Ascending aorta (tissue), 2 donors: Measurements from ENCODE around the gene ITPKB. TPM values are rescaled to one million over a fixed set of nuclear protein-coding genes. Genes with fewer than 3 reads are reported as not detected.

Source experiments
- DNase-seq, 2 donors: peaks; one replicate each; pipeline ENCODE4 v3.0.0-alpha.2; 2019; ENCODE audit warnings: low spot score in 2 of 2
- H3K27ac ChIP-seq, 2 donors: fragments of 200-600 bp; sonication (generic); one replicate each; pipeline ENCODE4 v1.5.1; 2016 to 2017; ENCODE audit warnings: mild to moderate bottlenecking in 1 of 2
- H3K27me3 ChIP-seq: fragments of 200-600 bp; sonication (generic); one replicate; pipeline ENCODE4 v1.5.1; 2017
- H3K36me3 ChIP-seq, 2 donors: fragments of 200-600 bp; sonication (generic); one replicate each; pipeline ENCODE4 v1.5.1; 2016
- H3K4me1 ChIP-seq, 2 donors: fragments of 200-600 bp; sonication (generic); one replicate each; pipeline ENCODE4 v1.5.1; 2016 to 2017; ENCODE audit warnings: mild to moderate bottlenecking in 1 of 2
- H3K4me3 ChIP-seq, 2 donors: fragments of 200-600 bp; sonication (generic); one replicate each; pipeline ENCODE4 v1.5.1; 2016 to 2017; ENCODE audit warnings: mild to moderate bottlenecking in 1 of 2
- H3K9me3 ChIP-seq, 2 donors: fragments of 200-600 bp; sonication (generic); one replicate each; pipeline ENCODE4 v1.5.1; 2016
- intact Hi-C: fragments of 100-400 bp; cut with DNase I; formaldehyde crosslinking; loops from one replicate; pipeline ENCODE4 v1.15.1; 2023
- total RNA-seq: library from RNA; depleted of rRNA; stranded (reverse); fragments of >200 nt; gene quantifications from one replicate; pipeline ENCODE4 v1.1.0, GENCODE V29; 2016
- TF ChIP-seq, protein P1 (sequence below), 3 experiments: fragments of 200-600 bp in 2 of 3; fragments of 450-650 bp in 1 of 3; sonication (generic) in 2 of 3; IDR thresholded peaks; one replicate each; pipeline ENCODE4 v1.5.1; 2016 to 2019; ENCODE audit warnings: antibody characterized with exemption in 3 of 3, mild to moderate bottlenecking in 1 of 3, moderate library complexity in 1 of 3

The ITPKB gene
- total RNA-seq, 1 donor from 2014 or later = 27.5 TPM

DNA sequence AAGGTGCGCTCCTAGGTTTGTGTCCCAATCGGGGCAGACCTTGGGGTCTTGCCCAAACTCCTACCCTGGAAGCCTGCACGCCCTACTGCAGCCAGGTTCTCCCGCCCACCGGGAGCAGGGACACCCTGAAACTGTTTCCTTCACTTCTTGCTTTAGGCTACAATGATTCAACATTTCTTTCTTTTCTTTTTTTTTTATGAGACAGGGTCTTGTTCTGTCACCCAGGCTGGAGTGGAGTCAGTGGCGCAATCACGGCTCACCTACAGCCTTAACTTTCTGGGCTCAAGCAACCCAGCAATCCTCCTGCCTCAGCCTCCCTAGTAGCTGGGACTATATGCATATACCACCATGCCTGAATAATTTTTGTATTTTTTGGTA is 75.8 kb downstream of the ITPKB start:
- no peaks in the 10 kb centered on the region for H3K27me3 ChIP-seq
- peak overlapping the region; percentile 91 to 95 for H3K27ac ChIP-seq
- H3K9me3 ChIP-seq = no peaks in the 10 kb centered on the region
- intact Hi-C loops = loop anchor here (2.0 kb wide), 1 partner anchor 73 kb away; no protein-coding TSS in a partner anchor
- no peak for DNase-seq
- peaks cover 45 to 80% of the 10 kb centered on the region in 2 donors for H3K4me1 ChIP-seq
- no peaks in the 10 kb centered on the region for H3K36me3 ChIP-seq
- TF ChIP-seq, protein P1, sequence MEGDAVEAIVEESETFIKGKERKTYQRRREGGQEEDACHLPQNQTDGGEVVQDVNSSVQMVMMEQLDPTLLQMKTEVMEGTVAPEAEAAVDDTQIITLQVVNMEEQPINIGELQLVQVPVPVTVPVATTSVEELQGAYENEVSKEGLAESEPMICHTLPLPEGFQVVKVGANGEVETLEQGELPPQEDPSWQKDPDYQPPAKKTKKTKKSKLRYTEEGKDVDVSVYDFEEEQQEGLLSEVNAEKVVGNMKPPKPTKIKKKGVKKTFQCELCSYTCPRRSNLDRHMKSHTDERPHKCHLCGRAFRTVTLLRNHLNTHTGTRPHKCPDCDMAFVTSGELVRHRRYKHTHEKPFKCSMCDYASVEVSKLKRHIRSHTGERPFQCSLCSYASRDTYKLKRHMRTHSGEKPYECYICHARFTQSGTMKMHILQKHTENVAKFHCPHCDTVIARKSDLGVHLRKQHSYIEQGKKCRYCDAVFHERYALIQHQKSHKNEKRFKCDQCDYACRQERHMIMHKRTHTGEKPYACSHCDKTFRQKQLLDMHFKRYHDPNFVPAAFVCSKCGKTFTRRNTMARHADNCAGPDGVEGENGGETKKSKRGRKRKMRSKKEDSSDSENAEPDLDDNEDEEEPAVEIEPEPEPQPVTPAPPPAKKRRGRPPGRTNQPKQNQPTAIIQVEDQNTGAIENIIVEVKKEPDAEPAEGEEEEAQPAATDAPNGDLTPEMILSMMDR (IDR thresholded peaks at IDR 0.05) = no peak
- peak overlapping the region in 1 of 2 donors; percentile 32 for H3K4me3 ChIP-seq

DNA sequence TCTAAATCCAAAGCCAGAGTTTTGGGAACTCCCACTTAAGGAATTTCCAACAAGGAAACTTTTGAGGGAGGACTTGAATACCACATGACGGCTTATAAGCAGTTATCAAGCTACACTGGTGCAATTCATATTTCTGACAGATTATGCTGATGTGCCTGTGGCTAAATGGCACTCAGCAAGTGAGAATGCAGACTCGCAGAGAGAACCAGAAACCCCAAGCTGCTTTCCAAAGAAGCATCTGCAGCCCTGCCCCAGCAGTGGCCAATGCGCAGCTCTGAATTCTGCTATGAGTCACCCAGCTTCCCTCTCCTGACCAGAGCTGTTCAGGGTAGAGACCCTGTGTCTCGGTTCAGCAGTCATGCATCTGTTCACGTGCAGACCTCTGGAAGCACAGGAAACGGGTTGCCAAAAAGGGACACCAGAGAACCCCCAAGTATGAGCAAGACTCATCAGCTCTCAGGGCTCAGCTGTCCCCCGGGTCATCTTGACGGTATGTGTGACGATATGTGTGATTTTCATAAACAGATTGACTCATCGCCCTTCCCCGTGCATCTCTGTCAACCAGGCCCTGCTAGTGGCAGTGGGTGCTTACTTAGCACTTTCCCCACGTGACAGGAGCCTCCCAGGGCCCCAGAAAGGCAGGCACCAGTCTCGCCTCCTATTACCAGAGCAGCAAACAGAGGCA is 76.3 kb downstream of the ITPKB start:
- intact Hi-C loops = loop anchor here (2.0 kb wide), 1 partner anchor 74 kb away; no protein-coding TSS in a partner anchor
- no peaks in the 10 kb centered on the region for H3K9me3 ChIP-seq
- peaks cover 46 to 82% of the 10 kb centered on the region in 2 donors for H3K4me1 ChIP-seq
- H3K27ac ChIP-seq = peak overlapping the region; percentile 91 to 95
- peak overlapping the region in 1 of 2 donors; percentile 32 for H3K4me3 ChIP-seq
- peak; percentile 92 to 95 for DNase-seq
- TF ChIP-seq, protein P1 (IDR thresholded peaks at IDR 0.05) = no peak
- no peaks in the 10 kb centered on the region for H3K36me3 ChIP-seq
- H3K27me3 ChIP-seq = no peaks in the 10 kb centered on the region

DNA sequence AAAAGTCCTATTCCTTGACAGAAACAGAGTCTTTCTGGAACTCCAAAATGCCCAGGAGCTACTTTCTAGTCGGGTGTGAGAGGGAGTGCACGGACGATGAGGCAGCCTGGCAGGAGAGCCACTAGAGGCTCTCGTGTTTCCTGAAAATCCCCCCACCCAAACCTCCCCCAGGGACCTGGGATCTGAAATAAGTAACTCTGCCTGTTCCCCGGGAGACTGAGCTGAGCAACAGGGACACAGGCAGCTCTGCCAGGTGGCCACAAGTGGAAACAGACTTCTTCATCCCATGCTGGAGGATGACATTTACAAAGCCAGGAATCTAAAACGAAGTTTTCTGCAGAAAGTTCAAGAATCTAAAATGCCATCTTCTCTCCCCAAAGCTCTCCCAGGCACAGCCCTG is 77.1 kb downstream of the ITPKB start:
- TF ChIP-seq, protein P1 (IDR thresholded peaks at IDR 0.05) = no peak
- no peaks in the 10 kb centered on the region for H3K9me3 ChIP-seq
- intact Hi-C loops = loop anchor here (2.0 kb wide), 1 partner anchor 75 kb away; no protein-coding TSS in a partner anchor
- no peak for DNase-seq
- peaks cover 49 to 81% of the 10 kb centered on the region in 2 donors for H3K4me1 ChIP-seq
- no peaks in the 10 kb centered on the region for H3K36me3 ChIP-seq
- no peaks in the 10 kb centered on the region for H3K27me3 ChIP-seq
- peak overlapping the region; percentile 91 to 95 for H3K27ac ChIP-seq
- H3K4me3 ChIP-seq = no peak overlapping the region

DNA sequence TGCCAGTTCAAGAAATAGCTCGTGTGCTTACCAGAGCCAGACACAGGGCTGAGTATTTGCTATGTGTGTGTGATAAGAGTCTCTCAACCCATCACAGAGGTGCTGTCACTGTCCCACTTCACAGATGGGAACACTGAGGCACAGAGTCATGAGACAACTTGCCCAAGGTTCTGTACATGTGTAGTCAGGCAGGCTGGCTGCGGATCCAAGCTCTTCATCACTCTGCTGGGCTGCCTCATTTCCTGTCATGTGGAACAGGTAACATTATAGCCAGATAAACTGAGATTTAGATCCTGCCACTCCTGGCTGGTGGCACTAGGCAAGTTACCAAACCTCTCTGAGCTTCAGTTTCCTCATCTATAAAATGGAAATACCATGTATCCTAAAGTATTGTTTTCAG is 77.8 kb downstream of the ITPKB start:
- Histone ChIP-seq H3K9me3 (no peaks in the 10 kb centered on the region), H3K4me3 (no peak overlapping the region), H3K36me3 (no peaks in the 10 kb centered on the region), H3K27ac (peak overlapping the region; percentile 91 to 95), H3K27me3 (no peaks in the 10 kb centered on the region), H3K4me1 (peaks cover 53 to 87% of the 10 kb centered on the region in 2 donors)
- TF ChIP-seq, protein P1 (IDR thresholded peaks at IDR 0.05) = no peak
- intact Hi-C loops = no loop called here
- DNase-seq = no peak

DNA sequence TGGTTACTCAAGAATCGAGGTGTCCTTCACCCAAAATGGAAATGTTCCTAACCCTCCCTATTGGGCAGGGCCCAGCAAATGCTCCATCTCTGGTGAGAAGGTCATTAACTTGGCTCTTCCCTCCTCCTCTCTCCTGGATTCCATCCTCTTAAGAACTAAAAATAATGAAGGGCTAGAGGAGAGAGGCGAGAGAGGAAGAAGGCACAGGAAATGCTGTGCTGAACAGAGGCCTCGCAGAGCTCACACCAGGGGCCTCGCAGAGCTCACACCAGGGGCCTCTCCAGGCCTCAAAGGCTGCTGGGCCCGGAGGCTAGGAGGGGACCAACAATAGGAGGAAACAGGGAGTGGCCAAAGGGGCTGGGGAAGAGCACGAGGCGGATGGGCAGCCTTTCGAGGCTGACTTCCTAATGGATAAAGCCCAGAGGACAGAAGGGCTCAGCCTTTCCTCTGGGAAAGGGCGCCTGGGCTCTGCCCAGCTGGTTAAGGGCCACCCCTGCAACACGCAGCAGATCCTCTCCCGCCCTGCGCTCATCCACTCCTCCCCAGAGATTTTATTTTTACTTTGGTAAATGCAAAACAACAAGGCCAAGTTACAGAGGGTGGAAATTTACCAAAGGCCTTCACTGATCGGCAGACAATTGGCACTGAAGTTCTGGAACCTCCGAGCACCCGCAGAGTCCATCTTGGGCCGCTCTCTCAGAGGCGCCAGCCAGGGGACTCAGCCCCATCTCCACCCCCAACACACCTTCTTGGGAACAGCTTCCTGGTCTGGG is 78.5 kb downstream of the ITPKB start:
- H3K4me3 ChIP-seq = no peak overlapping the region
- no peaks in the 10 kb centered on the region for H3K27me3 ChIP-seq
- no peaks in the 10 kb centered on the region for H3K9me3 ChIP-seq
- no peak for DNase-seq
- peak overlapping the region; percentile 91 to 95 for H3K27ac ChIP-seq
- TF ChIP-seq, protein P1 (IDR thresholded peaks at IDR 0.05) = no peak
- H3K36me3 ChIP-seq = no peaks in the 10 kb centered on the region
- H3K4me1 ChIP-seq = peaks cover 55 to 89% of the 10 kb centered on the region in 2 donors
- intact Hi-C loops = no loop called here
